Embryonic facial prominence (tissue), 1 donor: ENCODE measurements around the gene E2F1.
"Not testable (repeated sequence)": the region's sequence is repeated elsewhere in the genome, so short reads cannot be mapped to it uniquely, and the experiment has no call there.

Experiments
- DNase-seq: peaks from one replicate; pipeline ENCODE4 v3.0.0-alpha.2; 2016; ENCODE audit errors: extremely low spot score

E2F1 gene

GRCh38 chr20:33710681-33711445, 24.7 kb upstream of the E2F1 start:
- DNase-seq: no peak

GRCh38 chr20:33709905-33710541, 23.8 kb upstream of the E2F1 start:
- DNase-seq: no peak

- DNase-seq: no peak
These were observed 23.2 kb upstream of the E2F1 start for GRCh38 chr20:33709398-33709797.

- no peak for DNase-seq
These were observed 21.5 kb upstream of the E2F1 start for GRCh38 chr20:33707668-33708067.

GRCh38 chr20:33704197-33704924, 18.2 kb upstream of the E2F1 start:
- no peak for DNase-seq

- no peak for DNase-seq
These were observed 17.4 kb upstream of the E2F1 start for GRCh38 chr20:33703498-33704137.

GRCh38 chr20:33702861-33703260, 16.7 kb upstream of the E2F1 start:
- DNase-seq: no peak

- no peak for DNase-seq
These were observed 15.7 kb upstream of the E2F1 start for GRCh38 chr20:33701629-33702450.

GRCh38 chr20:33700696-33701441, 14.7 kb upstream of the E2F1 start:
- not testable (repeated sequence) for DNase-seq

- not testable (repeated sequence) for DNase-seq
These were observed 12.8 kb upstream of the E2F1 start for GRCh38 chr20:33698966-33699365.

GRCh38 chr20:33697129-33697528, 10.9 kb upstream of the E2F1 start:
- no peak for DNase-seq

GRCh38 chr20:33696448-33696847, 10.3 kb upstream of the E2F1 start:
- no peak for DNase-seq

- no peak for DNase-seq
These were observed 8.4 kb upstream of the E2F1 start for GRCh38 chr20:33694639-33695012.

GRCh38 chr20:33693741-33694638, 7.8 kb upstream of the E2F1 start:
- DNase-seq: no peak

GRCh38 chr20:33693289-33693688, 7.1 kb upstream of the E2F1 start:
- no peak for DNase-seq

GRCh38 chr20:33689973-33690372, 3.8 kb upstream of the E2F1 start:
- DNase-seq: no peak

- no peak for DNase-seq
These were observed 3.3 kb upstream of the E2F1 start for GRCh38 chr20:33689493-33689892.

GRCh38 chr20:33688938-33689424, 2.8 kb upstream of the E2F1 start:
- no peak for DNase-seq
